CD4-positive, alpha-beta T cell (primary cell): ENCODE data around the gene VSIG10. TPM values are rescaled to one million over a fixed set of nuclear protein-coding genes. Genes with fewer than 3 reads are reported as not detected.

Source experiments
- ATAC-seq: fragments of 200-7000 bp; cut with Tn5 transposase; one replicate; pipeline ENCODE4 v1.10.0; 2022; ENCODE audit warnings: mild to moderate bottlenecking; ENCODE audit not compliant: poor library complexity
- CTCF ChIA-PET: fragments of 350-600 bp; sonication (Branson Sonifier 250); formaldehyde crosslinking; loops from one replicate; lab custom pipeline; 2021; ENCODE audit warnings: antibody characterized with exemption, inconsistent platforms; lab: Charles Lee
- POLR2A ChIA-PET: fragments of 350-600 bp; sonication (Branson Sonifier 250); formaldehyde crosslinking; loops from one replicate; lab custom pipeline; 2021; ENCODE audit warnings: antibody characterized with exemption, inconsistent platforms; lab: Charles Lee
- DNase-seq, 14 experiments: peaks; one replicate each; pipeline ENCODE4 v3.0.0-alpha.2; 2013 to 2020; ENCODE audit warnings: mixed read lengths in 2 of 14
- H3K27ac ChIP-seq, 2 donors: one replicate each; pipeline versions ENCODE4 v1.5.1 to v1.7.0; 2013; ENCODE audit warnings: low read length in 2 of 2, low read depth in 1 of 2, mild to moderate bottlenecking in 1 of 2
- H3K27me3 ChIP-seq, 2 experiments: 1 replicate in 1 of 2; 2 replicates in 1 of 2; pipeline versions ENCODE4 v1.6.1 to v1.7.0; 2013; ENCODE audit warnings: low read length in 2 of 2, control low read depth in 1 of 2, mild to moderate bottlenecking in 1 of 2, moderate library complexity in 1 of 2; ENCODE audit not compliant: insufficient read depth in 2 of 2, control insufficient read depth in 1 of 2
- H3K36me3 ChIP-seq: one replicate; pipeline ENCODE4 v1.6.1; 2013; ENCODE audit warnings: low read length, control low read depth; ENCODE audit not compliant: insufficient read depth
- H3K4me1 ChIP-seq: one replicate; pipeline ENCODE4 v1.6.1; 2013; ENCODE audit warnings: low read length, control low read depth; ENCODE audit not compliant: insufficient read depth
- H3K4me3 ChIP-seq: one replicate; pipeline ENCODE4 v1.5.1; 2013; ENCODE audit warnings: mild to moderate bottlenecking, low read length, moderate library complexity
- H3K9me3 ChIP-seq, 2 experiments: 1 replicate in 1 of 2; 2 replicates in 1 of 2; pipeline versions ENCODE4 v1.6.1 to v1.7.0; 2013; ENCODE audit warnings: low read length in 2 of 2, mild to moderate bottlenecking in 2 of 2, control low read depth in 1 of 2, moderate library complexity in 1 of 2; ENCODE audit not compliant: control insufficient read depth in 1 of 2, insufficient read depth in 1 of 2
- H3K27ac Mint-ChIP-seq: one replicate; pipeline ENCODE4 v1.8.0; 2020; ENCODE audit warnings: mixed read lengths
- H3K27me3 Mint-ChIP-seq: one replicate; pipeline ENCODE4 v1.8.0; 2021; ENCODE audit warnings: mixed read lengths
- H3K36me3 Mint-ChIP-seq: one replicate; pipeline ENCODE4 v1.8.0; 2021; ENCODE audit warnings: low read depth, mixed read lengths
- H3K4me1 Mint-ChIP-seq: one replicate; pipeline ENCODE4 v1.8.0; 2021; ENCODE audit warnings: low read depth, mixed read lengths
- H3K4me3 Mint-ChIP-seq: one replicate; pipeline ENCODE4 v1.8.0; 2020; ENCODE audit warnings: mild to moderate bottlenecking, mixed read lengths
- H3K9me3 Mint-ChIP-seq: one replicate; pipeline ENCODE4 v1.8.0; 2020; ENCODE audit warnings: mixed read lengths
- intact Hi-C, 2 experiments: fragments of 100-400 bp; cut with DNase I in 1 of 2; cut with micrococcal nuclease in 1 of 2; formaldehyde crosslinking; loops; one replicate each; pipeline versions ENCODE4 v1.15.1 to v1.9.0; 2023 to 2025; cut with DNase I, micrococcal nuclease
- total RNA-seq, 174 experiments: library from RNA in 2 of 174; stranded (reverse) in 2 of 174; gene quantifications; one replicate each; pipeline ENCODE4 v1.2.3 and lab custom pipeline; 2021 to 2026
- TF ChIP-seq, protein P1 (sequence below): fragments of 200-600 bp; IDR thresholded peaks from one replicate; pipeline ENCODE4 v1.8.0; 2022; ENCODE audit warnings: antibody characterized with exemption, mild to moderate bottlenecking

The VSIG10 gene
- total RNA-seq, 2 experiments from 2014 or later: 2.2 TPM

DNA sequence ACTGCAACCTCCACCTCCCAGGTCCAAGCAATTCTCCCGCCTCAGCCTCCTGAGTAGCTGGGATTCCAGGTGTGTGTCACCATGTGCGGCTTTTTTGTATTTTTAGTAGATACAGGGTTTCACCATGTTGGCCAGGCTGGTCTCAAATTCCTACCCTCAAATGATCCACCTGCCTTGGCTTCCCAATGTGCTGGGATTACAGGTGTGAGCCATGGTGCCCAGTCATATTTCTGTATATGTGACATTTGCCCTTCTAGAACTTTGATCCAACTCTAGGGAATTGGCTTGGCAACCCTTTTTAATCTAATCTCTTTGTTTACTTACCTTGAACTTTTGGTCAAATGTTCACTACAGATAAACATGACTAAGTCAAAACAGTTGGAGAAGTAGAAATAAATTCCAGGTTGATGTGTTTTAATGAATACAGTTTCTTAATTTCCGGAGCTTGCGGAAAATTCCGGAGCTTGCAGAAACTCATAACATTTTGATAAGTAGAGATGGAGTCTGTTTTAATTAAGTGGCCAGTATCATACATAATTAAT is 20.6 kb upstream of the VSIG10 start:
- Mint-ChIP-seq H3K27ac (no peak overlapping the region), H3K4me3 (no peak overlapping the region), H3K4me1 (peaks cover 11% of the 10 kb centered on the region), H3K36me3 (no peaks in the 10 kb centered on the region), H3K9me3 (no peaks in the 10 kb centered on the region), H3K27me3 (no peaks in the 10 kb centered on the region)
- ChIA-PET CTCF (interaction anchor here (0.7 to 1.2 kb wide), 2 partner anchors 60 to 252 kb away, joined by 3 to 4 read pairs; partner anchors contain the start of gene SUDS3), POLR2A (no interaction called here)
- Histone ChIP-seq H3K9me3 (no peaks in the 10 kb centered on the region), H3K27me3 (no peaks in the 10 kb centered on the region), H3K36me3 (no peaks in the 10 kb centered on the region), H3K4me3 (no peak overlapping the region), H3K27ac (no peak overlapping the region), H3K4me1 (peaks cover 6% of the 10 kb centered on the region)
- intact Hi-C loops: loop anchor here (5.0 to 10.0 kb wide), 4 partner anchors 107 to 1418 kb away; partner anchors contain the start of genes RFC5 (in 1 of the 2) and SUDS3 (in 1 of the 2)
- TF ChIP-seq, protein P1, sequence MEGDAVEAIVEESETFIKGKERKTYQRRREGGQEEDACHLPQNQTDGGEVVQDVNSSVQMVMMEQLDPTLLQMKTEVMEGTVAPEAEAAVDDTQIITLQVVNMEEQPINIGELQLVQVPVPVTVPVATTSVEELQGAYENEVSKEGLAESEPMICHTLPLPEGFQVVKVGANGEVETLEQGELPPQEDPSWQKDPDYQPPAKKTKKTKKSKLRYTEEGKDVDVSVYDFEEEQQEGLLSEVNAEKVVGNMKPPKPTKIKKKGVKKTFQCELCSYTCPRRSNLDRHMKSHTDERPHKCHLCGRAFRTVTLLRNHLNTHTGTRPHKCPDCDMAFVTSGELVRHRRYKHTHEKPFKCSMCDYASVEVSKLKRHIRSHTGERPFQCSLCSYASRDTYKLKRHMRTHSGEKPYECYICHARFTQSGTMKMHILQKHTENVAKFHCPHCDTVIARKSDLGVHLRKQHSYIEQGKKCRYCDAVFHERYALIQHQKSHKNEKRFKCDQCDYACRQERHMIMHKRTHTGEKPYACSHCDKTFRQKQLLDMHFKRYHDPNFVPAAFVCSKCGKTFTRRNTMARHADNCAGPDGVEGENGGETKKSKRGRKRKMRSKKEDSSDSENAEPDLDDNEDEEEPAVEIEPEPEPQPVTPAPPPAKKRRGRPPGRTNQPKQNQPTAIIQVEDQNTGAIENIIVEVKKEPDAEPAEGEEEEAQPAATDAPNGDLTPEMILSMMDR: no peak
- ATAC-seq (no peak), DNase-seq (no peak)

DNA sequence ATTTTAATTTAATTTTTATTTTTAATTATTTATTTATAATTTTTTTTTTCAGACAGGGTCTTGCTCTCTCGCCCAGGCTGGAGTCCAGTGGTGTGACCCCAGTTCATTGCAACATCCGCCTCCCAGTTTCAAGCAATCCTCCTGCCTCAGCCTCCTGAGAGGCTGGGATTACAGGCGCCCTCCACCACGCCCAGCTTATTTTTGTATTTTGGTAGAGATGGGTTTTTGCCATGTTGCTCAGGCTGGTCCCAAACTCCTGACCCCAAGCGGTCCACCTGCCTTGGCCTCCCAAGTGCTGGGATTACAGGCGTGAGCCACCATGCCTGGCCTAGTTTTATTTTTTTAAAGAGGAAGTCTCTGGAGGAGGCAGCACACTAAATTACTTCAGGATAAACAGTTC is 18.5 kb upstream of the VSIG10 start:
- ChIA-PET POLR2A (interaction anchor here (1.3 kb wide), 2 partner anchors 61 to 250 kb away, joined by 3 to 4 read pairs; partner anchors contain the start of genes TAOK3 and WSB2), CTCF (no interaction called here)
- no peak overlapping the region for H3K27ac ChIP-seq
- H3K27me3 ChIP-seq: no peaks in the 10 kb centered on the region
- Mint-ChIP-seq H3K27ac (no peak overlapping the region), H3K36me3 (no peaks in the 10 kb centered on the region), H3K9me3 (no peaks in the 10 kb centered on the region), H3K27me3 (no peaks in the 10 kb centered on the region), H3K4me1 (peaks cover 11% of the 10 kb centered on the region), H3K4me3 (no peak overlapping the region)
- H3K4me1 ChIP-seq: peaks cover 6% of the 10 kb centered on the region
- H3K4me3 ChIP-seq: no peak overlapping the region
- ATAC-seq: no peak
- H3K9me3 ChIP-seq: no peaks in the 10 kb centered on the region
- intact Hi-C loops: loop anchor here (5.0 to 10.0 kb wide), 4 partner anchors 105 to 1420 kb away; partner anchors contain the start of genes RFC5 (in 1 of the 2) and SUDS3 (in 1 of the 2)
- DNase-seq: no peak
- TF ChIP-seq, protein P1: no peak
- no peaks in the 10 kb centered on the region for H3K36me3 ChIP-seq

DNA sequence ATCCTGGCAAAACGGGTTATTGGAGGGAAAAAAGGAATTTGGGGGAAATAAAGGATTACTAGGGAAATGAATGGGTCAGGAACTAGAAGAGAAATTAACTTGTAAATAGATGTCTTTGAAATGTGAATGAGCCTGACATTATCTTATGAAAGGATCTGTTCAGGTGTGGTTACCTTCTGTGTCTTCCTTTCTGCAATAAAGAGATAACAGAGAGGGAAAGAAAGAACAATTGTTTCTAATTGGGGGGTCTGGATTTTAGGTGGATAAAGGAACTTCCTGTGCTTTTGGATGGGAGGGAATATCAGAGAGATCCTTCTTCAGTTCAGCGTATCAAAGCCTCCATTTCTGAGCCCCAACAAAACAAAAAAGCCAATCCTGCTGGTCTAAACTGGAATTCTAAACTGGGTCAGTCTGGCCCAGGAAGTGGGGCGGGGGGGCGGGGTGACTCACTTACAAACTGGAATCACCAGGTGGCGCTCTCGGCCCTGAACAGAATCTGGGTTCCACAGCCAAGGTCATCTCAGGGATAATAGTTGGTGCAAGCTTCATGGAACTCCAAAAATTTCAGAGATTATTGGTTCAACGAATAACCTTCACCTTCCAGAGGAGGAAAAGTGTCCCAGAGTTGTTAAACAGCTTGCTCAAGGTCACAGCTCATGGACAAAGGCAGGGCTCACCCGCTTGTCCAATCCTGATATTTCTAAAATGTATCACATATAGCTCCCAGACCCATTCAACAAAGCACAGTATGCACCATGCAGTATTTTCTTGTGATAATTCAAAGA is 17.0 kb upstream of the VSIG10 start:
- DNase-seq: peak; percentile 35 to 81 (median 54)
- TF ChIP-seq, protein P1: peak; percentile 82
- Mint-ChIP-seq H3K27ac (peak overlapping the region; percentile 62), H3K36me3 (no peaks in the 10 kb centered on the region), H3K4me1 (peaks cover 11% of the 10 kb centered on the region), H3K9me3 (no peaks in the 10 kb centered on the region), H3K4me3 (no peak overlapping the region), H3K27me3 (no peaks in the 10 kb centered on the region)
- intact Hi-C loops: loop anchor here (1.0 to 10.0 kb wide), 6 partner anchors 16 to 1422 kb away; partner anchors contain the start of genes SUDS3 (in 2 of the 2), PEBP1 (in 1 of the 2) and RFC5 (in 1 of the 2)
- Histone ChIP-seq H3K4me1 (peaks cover 6% of the 10 kb centered on the region), H3K27ac (peak overlapping the region in 1 of 2 donors; percentile 6), H3K27me3 (no peaks in the 10 kb centered on the region), H3K36me3 (no peaks in the 10 kb centered on the region), H3K4me3 (no peak overlapping the region), H3K9me3 (no peaks in the 10 kb centered on the region)
- POLR2A ChIA-PET: interaction anchor here (0.9 to 1.7 kb wide), 4 partner anchors 15 to 256 kb away, joined by 3 to 10 read pairs (median 4); partner anchors contain the start of genes PEBP1, SUDS3, TAOK3 and WSB2
- CTCF ChIA-PET: interaction anchor here (0.7 to 2.3 kb wide), 5 partner anchors 16 to 255 kb away, joined by 3 to 16 read pairs (median 4); partner anchors contain the start of genes PEBP1 and SUDS3
- peak; percentile 67 for ATAC-seq
